ENCODE data around the gene SLC2A2. TPM values are rescaled to one million over a fixed set of nuclear protein-coding genes. Genes with fewer than 3 reads are reported as not detected.

The SLC2A2 gene
- total and polyA plus RNA-seq, 2 experiments from 2014 or later, result not detected

- Histone ChIP-seq H3K4me1 (ENCODE audit: insufficient read depth) (peaks cover 76% of the 10 kb centered on the region), H3K9me2 (ENCODE audit: insufficient read depth) (no peaks in the 10 kb centered on the region), H3K9me3 (ENCODE audit: low read depth) (no peaks in the 10 kb centered on the region), H3K4me3 (no peak overlapping the region), H4K20me1 (ENCODE audit: insufficient read depth) (no peaks in the 10 kb centered on the region), H3K27ac (no peak overlapping the region), H3K9ac (no peak overlapping the region), H3F3A (ENCODE audit: insufficient read depth) (peaks cover 62% of the 10 kb centered on the region), H3K79me2 (ENCODE audit: insufficient read depth) (no peaks in the 10 kb centered on the region), H3K36me3 (ENCODE audit: low read depth) (no peaks in the 10 kb centered on the region), H3K27me3 (replicated peaks; ENCODE audit: insufficient read depth) (no peaks in the 10 kb centered on the region), H3K4me2 (ENCODE audit: unreplicated experiment) (no peak overlapping the region), H2AFZ (no peak overlapping the region)
- in situ Hi-C loops (cut with MboI), result no loop called here
- no peak for DNase-seq
- TF ChIP-seq EZH2phosphoT487 (IDR thresholded peaks at IDR 0.05; ENCODE audit: insufficient read depth, low read depth) (no peak), EZH2 (IDR thresholded peaks at IDR 0.05; ENCODE audit: insufficient read depth, poor library complexity, severe bottlenecking) (no peak)
- WGBS, 2 experiments (ENCODE audit: low coverage in 1 of 2, low lambda C conversion rate in 2 of 2, missing lambda C conversion rate in 2 of 2), result 97 to 100% methylated on average over 1 of the region's 1 CpG
These were observed 25.1 kb downstream of the SLC2A2 start for GRCh38 chr3:171001250-171001893.

GRCh38 chr3:171000281-171000680 is 26.2 kb downstream of the SLC2A2 start:
- peak overlapping the region; percentile 17 for H2AFZ ChIP-seq
- TF ChIP-seq EZH2 (IDR thresholded peaks at IDR 0.05; ENCODE audit: insufficient read depth, poor library complexity, severe bottlenecking), result no peak
- no peak for TF ChIP-seq EZH2phosphoT487 (IDR thresholded peaks at IDR 0.05; ENCODE audit: insufficient read depth, low read depth)
- no peak overlapping the region for H3K9ac ChIP-seq
- no peaks in the 10 kb centered on the region for H3K36me3 ChIP-seq (ENCODE audit: low read depth)
- peaks cover 66% of the 10 kb centered on the region for H3K4me1 ChIP-seq (ENCODE audit: insufficient read depth)
- H3K4me2 ChIP-seq (ENCODE audit: unreplicated experiment), result peak overlapping the region; percentile 46
- 53 to 55% methylated on average over 4 of the region's 4 CpGs for WGBS, 2 experiments (ENCODE audit: low coverage in 1 of 2, low lambda C conversion rate in 2 of 2, missing lambda C conversion rate in 2 of 2)
- in situ Hi-C loops (cut with MboI), result no loop called here
- H4K20me1 ChIP-seq (ENCODE audit: insufficient read depth), result no peaks in the 10 kb centered on the region
- peak overlapping the region; percentile 44 for H3K27ac ChIP-seq
- no peaks in the 10 kb centered on the region for H3K79me2 ChIP-seq (ENCODE audit: insufficient read depth)
- H3F3A ChIP-seq (ENCODE audit: insufficient read depth), result peaks cover 51% of the 10 kb centered on the region
- no peak overlapping the region for H3K4me3 ChIP-seq
- H3K9me2 ChIP-seq (ENCODE audit: insufficient read depth), result no peaks in the 10 kb centered on the region
- DNase-seq, result peak; percentile 63
- no peaks in the 10 kb centered on the region for H3K9me3 ChIP-seq (ENCODE audit: low read depth)
- H3K27me3 ChIP-seq (replicated peaks; ENCODE audit: insufficient read depth), result no peaks in the 10 kb centered on the region

GRCh38 chr3:170999737-171000242 is 26.7 kb downstream of the SLC2A2 start:
- Histone ChIP-seq H3K9ac (no peak overlapping the region), H3F3A (ENCODE audit: insufficient read depth) (peaks cover 48% of the 10 kb centered on the region)
- TF ChIP-seq EZH2 (IDR thresholded peaks at IDR 0.05; ENCODE audit: insufficient read depth, poor library complexity, severe bottlenecking), result no peak
- TF ChIP-seq EZH2phosphoT487 (IDR thresholded peaks at IDR 0.05; ENCODE audit: insufficient read depth, low read depth), result no peak

GRCh38 chr3:170997961-170998913 is 28.3 kb downstream of the SLC2A2 start:
- Histone ChIP-seq H3K4me2 (ENCODE audit: unreplicated experiment) (peak overlapping the region; percentile 49), H3K4me1 (ENCODE audit: insufficient read depth) (peaks cover 60% of the 10 kb centered on the region), H3K79me2 (ENCODE audit: insufficient read depth) (no peaks in the 10 kb centered on the region), H3K27ac (peak overlapping the region; percentile 46), H2AFZ (peak overlapping the region; percentile 57), H3K9me3 (ENCODE audit: low read depth) (no peaks in the 10 kb centered on the region), H3F3A (ENCODE audit: insufficient read depth) (peaks cover 48% of the 10 kb centered on the region), H3K9me2 (ENCODE audit: insufficient read depth) (no peaks in the 10 kb centered on the region), H3K4me3 (peak overlapping the region; percentile 22; the same call in 1 of the 2 replicates), H3K27me3 (replicated peaks; ENCODE audit: insufficient read depth) (no peaks in the 10 kb centered on the region), H3K9ac (peak overlapping the region; percentile 2; the same call in 1 of the 2 replicates), H3K36me3 (ENCODE audit: low read depth) (no peaks in the 10 kb centered on the region), H4K20me1 (ENCODE audit: insufficient read depth) (no peaks in the 10 kb centered on the region)
- peak; percentile 60 for DNase-seq
- in situ Hi-C loops (cut with MboI), result no loop called here
- WGBS, 2 experiments (ENCODE audit: low coverage in 1 of 2, low lambda C conversion rate in 2 of 2, missing lambda C conversion rate in 2 of 2), result 25% methylated on average over 5 of the region's 5 CpGs
- TF ChIP-seq EZH2 (IDR thresholded peaks at IDR 0.05; ENCODE audit: insufficient read depth, poor library complexity, severe bottlenecking), result no peak
- no peak for TF ChIP-seq EZH2phosphoT487 (IDR thresholded peaks at IDR 0.05; ENCODE audit: insufficient read depth, low read depth)

More at GRCh38 chr3:170999737-171000242, 26.7 kb downstream of the SLC2A2 start:
- Histone ChIP-seq H3K4me1 (ENCODE audit: insufficient read depth) (peaks cover 61% of the 10 kb centered on the region), H3K27ac (peak overlapping the region; percentile 44; the same call in 1 of the 2 replicates), H4K20me1 (ENCODE audit: insufficient read depth) (no peaks in the 10 kb centered on the region), H3K4me3 (no peak overlapping the region), H3K36me3 (ENCODE audit: low read depth) (no peaks in the 10 kb centered on the region), H3K27me3 (replicated peaks; ENCODE audit: insufficient read depth) (no peaks in the 10 kb centered on the region), H3K9me2 (ENCODE audit: insufficient read depth) (no peaks in the 10 kb centered on the region), H3K79me2 (ENCODE audit: insufficient read depth) (no peaks in the 10 kb centered on the region), H3K9me3 (ENCODE audit: low read depth) (no peaks in the 10 kb centered on the region), H3K4me2 (ENCODE audit: unreplicated experiment) (peak overlapping the region; percentile 46), H2AFZ (no peak overlapping the region)
- in situ Hi-C loops (cut with MboI), result no loop called here
- 58 to 74% methylated on average over 2 of the region's 2 CpGs for WGBS, 2 experiments (ENCODE audit: low coverage in 1 of 2, low lambda C conversion rate in 2 of 2, missing lambda C conversion rate in 2 of 2)
- peak; percentile 64 for DNase-seq

Measured in GM23248 (cell line).